Keratinocyte (primary cell): ENCODE measurements around the gene PNMT. TPM values are rescaled to one million over a fixed set of nuclear protein-coding genes. Genes with fewer than 3 reads are reported as not detected.

Experiments
- DNase-seq: peaks from one replicate; pipeline ENCODE4 v3.0.0-alpha.2; 2011; ENCODE audit warnings: low read depth, missing footprints, low spot score
- FAIRE-seq: peaks from 2 replicates; lab custom pipeline; 2011; peaks lifted over from hg19 to GRCh38; lab: Jason Lieb, UNC
- H2AFZ ChIP-seq: 2 replicates; pipeline ENCODE4 v1.6.0; 2012; ENCODE audit warnings: low read length, control low read depth, inconsistent platforms; ENCODE audit not compliant: control insufficient read depth
- H3K27ac ChIP-seq: 2 replicates; pipeline ENCODE4 v1.5.1; 2011; ENCODE audit warnings: low read length; ENCODE audit not compliant: control insufficient read depth, insufficient read depth
- H3K27me3 ChIP-seq: 3 replicates; pipeline ENCODE4 v1.6.0; 2011; ENCODE audit warnings: low read length; ENCODE audit not compliant: control insufficient read depth, insufficient read depth; ENCODE audit errors: extremely low read depth
- H3K36me3 ChIP-seq, 2 experiments: 2 replicates in 1 of 2; 3 replicates in 1 of 2; pipeline ENCODE4 v1.5.1; 2011; ENCODE audit warnings: low read length in 2 of 2, mild to moderate bottlenecking in 1 of 2; ENCODE audit not compliant: control insufficient read depth in 2 of 2, insufficient read depth in 2 of 2; ENCODE audit errors: extremely low read depth in 1 of 2
- H3K4me1 ChIP-seq: 3 replicates; pipeline ENCODE4 v1.5.1; 2011; ENCODE audit warnings: low read length; ENCODE audit not compliant: control insufficient read depth, insufficient read depth; ENCODE audit errors: extremely low read depth
- H3K4me2 ChIP-seq: 3 replicates; pipeline ENCODE4 v1.6.0; 2011; ENCODE audit warnings: low read depth, low read length; ENCODE audit not compliant: control insufficient read depth, insufficient read depth; ENCODE audit errors: extremely low read depth
- H3K4me3 ChIP-seq, 3 experiments: fragments of 200-600 bp in 1 of 3; sonication (generic) in 1 of 3; 2 replicates in 2 of 3; 3 replicates in 1 of 3; pipeline ENCODE4 v1.5.1; 2011 to 2016; ENCODE audit warnings: low read length in 3 of 3, mild to moderate bottlenecking in 3 of 3, control low read depth in 2 of 3, inconsistent platforms in 1 of 3, low read depth in 1 of 3, mixed read lengths in 1 of 3, mixed run types in 1 of 3, moderate library complexity in 1 of 3; ENCODE audit not compliant: control insufficient read depth in 2 of 3, insufficient read depth in 2 of 3; ENCODE audit errors: extremely low read depth in 1 of 3
- H3K79me2 ChIP-seq: 2 replicates; pipeline ENCODE4 v1.6.0; 2012; ENCODE audit warnings: low read length; ENCODE audit not compliant: control insufficient read depth, insufficient read depth
- H3K9ac ChIP-seq: 3 replicates; pipeline ENCODE4 v1.6.0; 2011; ENCODE audit warnings: low read length; ENCODE audit not compliant: control insufficient read depth, insufficient read depth; ENCODE audit errors: extremely low read depth
- H3K9me1 ChIP-seq: 3 replicates; pipeline ENCODE4 v1.6.0; 2011; ENCODE audit warnings: low read length; ENCODE audit not compliant: control insufficient read depth, insufficient read depth; ENCODE audit errors: extremely low read depth
- H3K9me3 ChIP-seq: 2 replicates; pipeline ENCODE4 v1.5.1; 2012; ENCODE audit warnings: low read depth, low read length; ENCODE audit not compliant: control insufficient read depth
- H4K20me1 ChIP-seq: 3 replicates; pipeline ENCODE4 v1.6.0; 2011; ENCODE audit warnings: low read length; ENCODE audit not compliant: control insufficient read depth, insufficient read depth; ENCODE audit errors: extremely low read depth
- EZH2 ChIP-seq: IDR thresholded peaks from one replicate; pipeline ENCODE4 v1.6.1; 2012; ENCODE audit warnings: inconsistent platforms, mild to moderate bottlenecking, low read length, moderate library complexity
- dilution Hi-C: fragments of 300-500 bp; cut with MboI; formaldehyde crosslinking; loops from one replicate; pipeline ENCODE4 v1.7.0; 2020; ENCODE audit warnings: low sequenced_read_pairs; ENCODE audit not compliant: extremely low pct_ligation_motif_present
- polyA plus RNA-seq, 5 experiments: library from polyadenylated mRNA; depleted of rRNA in 3 of 5; stranded (reverse) in 3 of 5; stranded (forward) in 1 of 5; unstranded in 1 of 5; fragments of >200 nt; gene quantifications; 1 replicate in 1 of 5; 2 replicates in 3 of 5; 3 replicates in 1 of 5; pipeline versions ENCODE4 v1.2.1 to v1.2.3, GENCODE V29; 2011 to 2012; ENCODE audit warnings: missing spikeins in 2 of 5, low read depth in 1 of 5, low replicate concordance in 1 of 5
- TF ChIP-seq, protein P1 (sequence below), 3 experiments: IDR thresholded peaks in 1 of 3; conservative IDR thresholded peaks in 1 of 3; optimal IDR thresholded peaks in 1 of 3; 2 replicates in 2 of 3; 3 replicates in 1 of 3; pipeline versions ENCODE3 to v1.5.1; 2011; ENCODE audit warnings: low read length in 3 of 3, mild to moderate bottlenecking in 3 of 3, moderate library complexity in 2 of 3, control low read depth in 1 of 3, inconsistent platforms in 1 of 3; ENCODE audit not compliant: insufficient read depth in 2 of 3; ENCODE audit errors: extremely low read depth in 1 of 3

The PNMT gene
- polyA plus RNA-seq, 1 donor (not counting 4 experiments of a cell fraction or from before 2014, with no cell fraction given): not detected

DNA sequence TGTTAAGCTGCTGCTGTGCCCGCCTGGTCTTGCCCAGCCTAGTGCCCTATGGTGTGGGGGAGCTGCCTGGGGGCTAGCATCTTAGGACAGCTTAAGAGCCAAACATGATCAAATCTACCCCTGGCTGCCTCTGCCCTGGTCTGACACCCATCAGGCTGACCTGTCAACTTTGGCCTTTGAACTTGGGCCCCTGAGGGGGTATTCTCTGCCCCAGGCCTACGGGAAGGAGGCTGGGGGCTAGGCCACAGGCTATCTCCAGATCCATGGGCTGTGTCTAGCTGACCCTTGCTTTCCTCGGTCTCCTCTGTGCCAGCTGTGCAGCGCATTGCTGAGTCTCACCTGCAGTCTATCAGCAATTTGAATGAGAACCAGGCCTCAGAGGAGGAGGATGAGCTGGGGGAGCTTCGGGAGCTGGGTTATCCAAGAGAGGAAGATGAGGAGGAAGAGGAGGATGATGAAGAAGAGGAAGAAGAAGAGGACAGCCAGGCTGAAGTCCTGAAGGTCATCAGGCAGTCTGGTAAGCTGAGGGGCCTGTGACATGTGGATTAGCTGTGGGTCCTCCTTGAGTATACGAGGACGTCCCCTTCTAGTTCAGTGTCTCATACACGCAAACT lies 34.6 kb upstream of the PNMT start:
- Histone ChIP-seq H3K9ac (no peak overlapping the region), H3K4me1 (peaks cover 25% of the 10 kb centered on the region), H3K4me3 (no peak overlapping the region), H3K9me1 (no peaks in the 10 kb centered on the region), H4K20me1 (no peaks in the 10 kb centered on the region), H2AFZ (no peak overlapping the region), H3K27ac (no peak overlapping the region), H3K4me2 (no peak overlapping the region), H3K36me3 (no peaks in the 10 kb centered on the region), H3K79me2 (peaks cover 16% of the 10 kb centered on the region), H3K9me3 (no peaks in the 10 kb centered on the region), H3K27me3 (no peaks in the 10 kb centered on the region)
- TF ChIP-seq, protein P1, sequence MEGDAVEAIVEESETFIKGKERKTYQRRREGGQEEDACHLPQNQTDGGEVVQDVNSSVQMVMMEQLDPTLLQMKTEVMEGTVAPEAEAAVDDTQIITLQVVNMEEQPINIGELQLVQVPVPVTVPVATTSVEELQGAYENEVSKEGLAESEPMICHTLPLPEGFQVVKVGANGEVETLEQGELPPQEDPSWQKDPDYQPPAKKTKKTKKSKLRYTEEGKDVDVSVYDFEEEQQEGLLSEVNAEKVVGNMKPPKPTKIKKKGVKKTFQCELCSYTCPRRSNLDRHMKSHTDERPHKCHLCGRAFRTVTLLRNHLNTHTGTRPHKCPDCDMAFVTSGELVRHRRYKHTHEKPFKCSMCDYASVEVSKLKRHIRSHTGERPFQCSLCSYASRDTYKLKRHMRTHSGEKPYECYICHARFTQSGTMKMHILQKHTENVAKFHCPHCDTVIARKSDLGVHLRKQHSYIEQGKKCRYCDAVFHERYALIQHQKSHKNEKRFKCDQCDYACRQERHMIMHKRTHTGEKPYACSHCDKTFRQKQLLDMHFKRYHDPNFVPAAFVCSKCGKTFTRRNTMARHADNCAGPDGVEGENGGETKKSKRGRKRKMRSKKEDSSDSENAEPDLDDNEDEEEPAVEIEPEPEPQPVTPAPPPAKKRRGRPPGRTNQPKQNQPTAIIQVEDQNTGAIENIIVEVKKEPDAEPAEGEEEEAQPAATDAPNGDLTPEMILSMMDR (optimal IDR thresholded peaks at IDR 0.05 in 1 of 3, IDR thresholded peaks at IDR 0.05 in 1 of 3, conservative IDR thresholded peaks at IDR 0.05 in 1 of 3; ENCODE audit: extremely low read depth in 1 of 3, insufficient read depth in 2 of 3, low read length in 3 of 3): no peak
- no peak for TF ChIP-seq EZH2
- DNase-seq: no peak
- FAIRE-seq: no peak
- dilution Hi-C loops: no loop called here

DNA sequence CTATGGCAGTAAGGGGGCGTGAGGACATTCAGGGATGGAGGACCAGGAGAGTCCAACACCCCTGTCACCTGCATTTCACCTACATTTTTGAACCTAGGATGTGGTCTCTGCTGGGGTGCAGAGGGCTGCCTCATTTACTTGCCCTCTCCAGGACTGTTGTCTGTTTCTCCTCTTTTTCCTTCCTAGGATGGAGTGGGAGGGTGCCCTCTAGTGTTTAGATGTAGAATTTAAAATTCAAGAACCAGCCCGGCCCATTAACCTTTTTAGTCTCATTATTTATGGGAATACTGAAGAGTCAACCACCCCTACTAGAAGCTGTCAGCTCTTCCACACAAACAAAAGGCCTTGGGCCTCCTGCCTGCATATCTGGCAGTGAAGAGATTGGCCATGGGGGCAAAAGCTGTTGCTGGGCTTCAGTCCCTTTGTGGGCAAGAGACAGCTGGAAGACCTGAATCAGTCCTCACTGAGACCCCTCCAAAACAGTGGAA lies 33.8 kb upstream of the PNMT start:
- Histone ChIP-seq H3K4me1 (peaks cover 25% of the 10 kb centered on the region), H3K79me2 (peaks cover 21% of the 10 kb centered on the region), H3K9me1 (no peaks in the 10 kb centered on the region), H3K27ac (no peak overlapping the region), H3K4me2 (no peak overlapping the region), H2AFZ (no peak overlapping the region), H3K27me3 (no peaks in the 10 kb centered on the region), H3K4me3 (no peak overlapping the region), H3K9ac (no peak overlapping the region), H3K9me3 (no peaks in the 10 kb centered on the region), H3K36me3 (no peaks in the 10 kb centered on the region), H4K20me1 (no peaks in the 10 kb centered on the region)
- DNase-seq (no peak), FAIRE-seq (peak; percentile 5)
- dilution Hi-C loops: no loop called here
- TF ChIP-seq, protein P1 (optimal IDR thresholded peaks at IDR 0.05 in 1 of 3, IDR thresholded peaks at IDR 0.05 in 1 of 3, conservative IDR thresholded peaks at IDR 0.05 in 1 of 3; ENCODE audit: extremely low read depth in 1 of 3, insufficient read depth in 2 of 3, low read length in 3 of 3): peak; percentile 52 to 71 (median 66)
- TF ChIP-seq EZH2: no peak
